Measurements from ENCODE around the gene SLC16A8.
A peak's percentile ranks its signal among the peaks of the same experiment; 100 is the strongest.
"Not testable (repeated sequence)": the region's sequence is repeated elsewhere in the genome, so short reads cannot be mapped to it uniquely, and the experiment has no call there.

SLC16A8 gene

DNA sequence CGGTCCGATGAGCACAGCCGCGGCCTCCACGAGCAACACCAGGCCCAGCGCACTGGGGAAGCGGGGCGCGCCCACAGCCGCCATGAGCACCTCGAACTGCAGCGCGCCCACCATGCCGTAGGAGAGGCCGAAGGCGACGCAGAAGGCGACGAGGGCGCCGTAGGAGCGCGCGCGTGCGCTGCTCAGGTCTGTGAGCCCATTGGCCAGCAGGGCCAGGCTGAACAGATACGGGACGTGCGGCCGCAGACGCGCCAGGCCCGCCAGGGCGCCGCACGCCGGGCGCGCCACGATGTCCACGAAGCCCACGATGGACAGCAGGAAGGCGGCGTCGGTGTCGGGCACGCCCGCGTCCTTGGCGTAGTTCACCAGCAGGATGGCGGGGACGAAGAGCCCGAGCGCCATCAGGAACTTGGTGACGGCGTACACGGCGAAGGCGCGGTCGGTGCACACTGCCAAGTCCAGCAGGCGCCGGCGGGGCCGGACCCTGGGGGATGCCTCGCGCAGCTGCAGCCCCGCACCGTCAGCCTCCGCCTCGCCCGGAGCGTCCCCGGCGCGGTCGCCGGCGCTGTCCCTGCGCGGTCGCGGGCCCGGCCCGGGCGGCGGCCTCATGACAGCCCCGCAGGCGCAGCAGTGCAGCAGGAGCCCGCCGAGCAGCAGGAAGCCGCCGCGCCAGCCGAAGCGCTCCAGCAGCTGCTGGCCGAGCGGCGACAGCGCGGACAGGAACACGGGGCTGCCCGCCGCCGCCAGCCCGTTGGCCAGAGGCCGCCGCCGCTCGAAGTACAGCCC, 2.9 kb downstream of the SLC16A8 start:
- TF ChIP-seq, protein P1, sequence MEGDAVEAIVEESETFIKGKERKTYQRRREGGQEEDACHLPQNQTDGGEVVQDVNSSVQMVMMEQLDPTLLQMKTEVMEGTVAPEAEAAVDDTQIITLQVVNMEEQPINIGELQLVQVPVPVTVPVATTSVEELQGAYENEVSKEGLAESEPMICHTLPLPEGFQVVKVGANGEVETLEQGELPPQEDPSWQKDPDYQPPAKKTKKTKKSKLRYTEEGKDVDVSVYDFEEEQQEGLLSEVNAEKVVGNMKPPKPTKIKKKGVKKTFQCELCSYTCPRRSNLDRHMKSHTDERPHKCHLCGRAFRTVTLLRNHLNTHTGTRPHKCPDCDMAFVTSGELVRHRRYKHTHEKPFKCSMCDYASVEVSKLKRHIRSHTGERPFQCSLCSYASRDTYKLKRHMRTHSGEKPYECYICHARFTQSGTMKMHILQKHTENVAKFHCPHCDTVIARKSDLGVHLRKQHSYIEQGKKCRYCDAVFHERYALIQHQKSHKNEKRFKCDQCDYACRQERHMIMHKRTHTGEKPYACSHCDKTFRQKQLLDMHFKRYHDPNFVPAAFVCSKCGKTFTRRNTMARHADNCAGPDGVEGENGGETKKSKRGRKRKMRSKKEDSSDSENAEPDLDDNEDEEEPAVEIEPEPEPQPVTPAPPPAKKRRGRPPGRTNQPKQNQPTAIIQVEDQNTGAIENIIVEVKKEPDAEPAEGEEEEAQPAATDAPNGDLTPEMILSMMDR (conservative IDR thresholded peaks at IDR 0.05; ENCODE audit: low read length): no peak
- H3K4me3 ChIP-seq (ENCODE audit: low read length): peak overlapping the region; percentile 33
- peak; percentile 21 for DNase-seq (ENCODE audit: low read depth)

DNA sequence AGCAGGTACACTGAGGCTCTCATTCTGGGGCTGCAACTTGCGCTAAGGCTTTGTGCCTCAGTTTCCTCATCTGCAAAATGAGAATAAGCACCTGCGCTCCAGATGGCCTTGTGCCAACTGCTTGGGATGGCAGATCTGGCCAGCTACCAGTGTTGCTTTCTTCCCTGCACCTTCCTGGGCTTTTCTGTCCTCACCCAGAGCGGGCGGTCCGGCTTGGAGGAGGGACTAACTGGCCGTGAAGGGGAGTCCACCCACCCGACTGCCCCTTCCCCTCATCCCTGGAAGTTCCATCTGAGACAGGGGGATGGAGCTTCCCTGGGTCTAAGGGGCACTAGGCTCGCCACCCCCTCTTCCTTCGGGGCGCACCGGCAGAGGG, 3.5 kb downstream of the SLC16A8 start:
- TF ChIP-seq, protein P1 (conservative IDR thresholded peaks at IDR 0.05; ENCODE audit: low read length): no peak
- DNase-seq (ENCODE audit: low read depth): no peak
- no peak overlapping the region for H3K4me3 ChIP-seq (ENCODE audit: low read length)

DNA sequence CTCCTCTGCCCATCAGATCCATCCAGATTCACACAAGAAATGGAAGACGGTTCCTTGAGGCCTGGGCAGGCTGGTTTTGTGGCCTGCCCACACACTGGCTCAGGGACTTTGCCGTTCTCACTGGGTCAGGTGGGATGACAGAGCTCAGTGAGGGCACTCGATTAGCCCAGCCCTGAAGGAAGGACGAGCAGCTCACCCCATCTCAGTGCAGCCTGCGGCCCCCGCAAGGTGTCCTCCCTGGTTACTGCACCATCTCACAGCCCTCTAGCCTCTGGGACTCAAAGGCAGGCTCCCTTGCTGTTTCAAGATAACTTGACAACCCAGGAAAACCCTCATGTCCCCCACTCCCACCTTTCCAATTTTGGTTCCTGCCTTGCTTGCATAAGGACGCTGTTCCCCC, 4.2 kb downstream of the SLC16A8 start:
- no peak overlapping the region for H3K4me3 ChIP-seq (ENCODE audit: low read length)
- DNase-seq (ENCODE audit: low read depth): no peak
- TF ChIP-seq, protein P1 (conservative IDR thresholded peaks at IDR 0.05; ENCODE audit: low read length): no peak

DNA sequence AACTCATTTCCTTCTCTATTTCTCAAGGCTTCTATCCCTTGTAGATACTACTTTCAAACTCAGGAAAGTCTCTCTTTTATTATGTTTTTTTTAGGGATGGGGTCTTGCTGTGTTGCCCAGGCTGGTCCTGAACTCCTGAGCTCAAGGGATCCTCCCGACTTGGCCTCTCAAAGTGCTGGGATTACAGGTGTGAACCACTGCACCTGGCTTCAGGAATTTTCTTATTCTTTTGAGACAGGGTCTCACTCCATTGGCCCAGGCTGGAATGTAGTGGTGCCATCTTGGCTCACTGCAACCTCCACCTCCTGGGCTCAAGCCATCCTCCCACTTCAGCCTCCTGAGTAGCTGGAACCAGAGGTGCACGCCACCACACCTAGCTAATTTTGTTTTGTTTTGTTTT, 4.8 kb downstream of the SLC16A8 start:
- not testable (repeated sequence) for H3K4me3 ChIP-seq (ENCODE audit: low read length); DNase-seq (ENCODE audit: low read depth)

DNA sequence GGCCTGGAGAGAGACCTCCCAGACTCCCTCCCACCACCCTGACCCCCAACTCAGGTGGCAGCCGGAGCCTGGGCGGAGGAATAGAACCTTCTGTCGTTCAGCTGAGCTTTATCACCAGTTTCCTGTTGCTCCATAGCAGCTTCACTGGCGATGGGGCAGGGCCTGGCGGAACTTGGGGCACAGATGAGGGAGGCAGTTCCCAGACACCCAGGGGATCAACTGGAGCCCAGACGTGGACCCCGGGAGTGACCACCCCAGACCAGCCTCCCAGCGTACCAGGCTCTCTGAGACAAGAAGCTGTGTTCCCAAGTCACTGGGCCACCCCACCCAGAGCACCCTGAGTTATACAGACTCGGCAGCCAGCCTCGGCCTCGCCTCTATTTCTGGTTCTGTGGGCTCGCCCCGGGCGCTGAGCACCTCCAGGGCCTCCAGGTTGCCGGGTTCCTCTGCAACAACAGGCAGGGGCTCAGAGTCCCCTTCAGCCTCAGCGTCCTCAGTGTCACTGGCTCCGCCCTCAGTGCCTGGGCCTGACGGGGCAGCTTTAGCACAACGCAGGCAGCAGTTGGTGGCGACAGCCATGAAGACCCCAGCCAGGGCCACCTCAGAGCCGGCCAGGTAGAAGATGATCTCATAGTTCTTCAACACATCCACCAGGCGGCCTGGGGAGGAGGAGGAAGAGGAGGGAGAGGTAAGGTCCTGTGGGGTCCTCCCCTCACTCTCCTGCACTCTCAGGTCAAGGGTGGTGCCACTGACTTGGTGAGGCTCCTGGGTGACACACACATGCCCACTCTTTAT, 5.7 kb downstream of the SLC16A8 start:
- TF ChIP-seq, protein P1 (conservative IDR thresholded peaks at IDR 0.05; ENCODE audit: low read length): no peak
- DNase-seq (ENCODE audit: low read depth): no peak
- no peak overlapping the region for H3K4me3 ChIP-seq (ENCODE audit: low read length)

DNA sequence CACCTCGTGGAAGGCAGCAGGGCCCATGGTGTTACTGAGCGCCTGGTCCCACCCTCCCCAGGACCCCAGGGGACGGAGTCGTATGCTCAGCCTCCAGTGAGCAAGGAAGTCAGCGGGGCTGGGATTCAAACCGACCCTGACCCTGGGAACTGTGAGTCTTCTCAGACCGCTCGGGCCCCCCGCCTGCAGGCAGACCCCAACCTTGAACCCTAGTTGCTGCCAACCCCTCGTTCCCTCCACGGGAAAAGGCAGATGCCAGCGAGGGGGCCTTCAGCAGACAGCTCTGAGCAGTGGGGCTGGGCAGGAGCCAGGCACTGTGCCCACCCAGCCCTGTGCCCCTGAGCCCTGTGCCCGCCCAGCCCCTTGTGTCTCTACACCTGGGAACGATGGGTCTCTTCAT, 6.4 kb downstream of the SLC16A8 start:
- DNase-seq (ENCODE audit: low read depth): no peak

DNA sequence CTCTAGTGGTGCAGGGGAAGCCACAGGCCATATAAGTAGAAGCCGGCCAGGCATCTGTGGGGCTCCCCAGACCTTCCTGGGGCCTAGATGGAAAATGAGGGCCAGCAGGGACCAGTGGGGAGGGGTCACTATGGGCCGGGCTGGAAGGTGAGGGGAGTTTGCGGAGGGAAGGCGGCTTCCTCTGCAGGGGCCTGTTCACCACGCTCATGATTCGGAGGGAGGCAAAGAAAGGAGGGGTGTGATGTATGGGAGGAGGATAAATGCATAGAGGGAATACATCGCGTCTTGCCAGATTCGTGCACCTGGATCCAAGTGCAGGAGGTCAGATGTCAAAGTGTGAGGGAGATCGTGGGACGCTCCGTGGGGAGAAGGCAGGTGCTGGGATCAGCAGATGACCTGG, 6.9 kb downstream of the SLC16A8 start:
- TF ChIP-seq, protein P1 (conservative IDR thresholded peaks at IDR 0.05; ENCODE audit: low read length): no peak
- no peak for DNase-seq (ENCODE audit: low read depth)

More for the DNA sequence above, 6.4 kb downstream of the SLC16A8 start:
- TF ChIP-seq, protein P1 (conservative IDR thresholded peaks at IDR 0.05; ENCODE audit: low read length): no peak
- H3K4me3 ChIP-seq (ENCODE audit: low read length): no peak overlapping the region

More for the DNA sequence above, 6.9 kb downstream of the SLC16A8 start:
- no peak overlapping the region for H3K4me3 ChIP-seq (ENCODE audit: low read length)

All from AG10803 (cell line).